HAP-1 (cell line): ENCODE measurements around the gene CALML4.
A peak's percentile ranks its signal among the peaks of the same experiment; 100 is the strongest.
"Not testable (repeated sequence)": the region's sequence is repeated elsewhere in the genome, so short reads cannot be mapped to it uniquely, and the experiment has no call there.

Source experiments
- DNase-seq, 2 experiments: peaks; one replicate each; pipeline ENCODE4 v3.0.0-alpha.2; 2016 to 2020; ENCODE audit warnings: low spot score in 2 of 2
- H3K27me3 ChIP-seq: fragments of 250-450 bp; sonication (Bioruptor Pico); 2 replicates; pipeline ENCODE4 v1.5.1; 2020; ENCODE audit warnings: low read depth, mild to moderate bottlenecking, moderate library complexity
- H3K36me3 ChIP-seq: fragments of 250-450 bp; sonication (Bioruptor Pico); replicated peaks from 2 replicates; pipeline ENCODE4 v1.5.1; 2020; ENCODE audit warnings: mild to moderate bottlenecking
- H3K4me1 ChIP-seq: fragments of 250-450 bp; sonication (Bioruptor Pico); 2 replicates; pipeline ENCODE4 v1.5.1; 2020; ENCODE audit warnings: mild to moderate bottlenecking
- H3K4me3 ChIP-seq: fragments of 250-450 bp; sonication (Bioruptor Pico); 2 replicates; pipeline ENCODE4 v1.5.1; 2020; ENCODE audit warnings: mild to moderate bottlenecking, moderate library complexity
- H3K9me3 ChIP-seq: fragments of 250-450 bp; sonication (Bioruptor Pico); 2 replicates; pipeline ENCODE4 v1.5.1; 2020; ENCODE audit warnings: mild to moderate bottlenecking, moderate library complexity
- in situ Hi-C: fragments of 300-500 bp; cut with MboI; formaldehyde crosslinking; loops from 3 replicates; pipeline ENCODE4 v1.14.3; 2020; ENCODE audit warnings: low sequenced_read_pairs, inconsistent platforms, mixed read lengths

Gene CALML4

DNA sequence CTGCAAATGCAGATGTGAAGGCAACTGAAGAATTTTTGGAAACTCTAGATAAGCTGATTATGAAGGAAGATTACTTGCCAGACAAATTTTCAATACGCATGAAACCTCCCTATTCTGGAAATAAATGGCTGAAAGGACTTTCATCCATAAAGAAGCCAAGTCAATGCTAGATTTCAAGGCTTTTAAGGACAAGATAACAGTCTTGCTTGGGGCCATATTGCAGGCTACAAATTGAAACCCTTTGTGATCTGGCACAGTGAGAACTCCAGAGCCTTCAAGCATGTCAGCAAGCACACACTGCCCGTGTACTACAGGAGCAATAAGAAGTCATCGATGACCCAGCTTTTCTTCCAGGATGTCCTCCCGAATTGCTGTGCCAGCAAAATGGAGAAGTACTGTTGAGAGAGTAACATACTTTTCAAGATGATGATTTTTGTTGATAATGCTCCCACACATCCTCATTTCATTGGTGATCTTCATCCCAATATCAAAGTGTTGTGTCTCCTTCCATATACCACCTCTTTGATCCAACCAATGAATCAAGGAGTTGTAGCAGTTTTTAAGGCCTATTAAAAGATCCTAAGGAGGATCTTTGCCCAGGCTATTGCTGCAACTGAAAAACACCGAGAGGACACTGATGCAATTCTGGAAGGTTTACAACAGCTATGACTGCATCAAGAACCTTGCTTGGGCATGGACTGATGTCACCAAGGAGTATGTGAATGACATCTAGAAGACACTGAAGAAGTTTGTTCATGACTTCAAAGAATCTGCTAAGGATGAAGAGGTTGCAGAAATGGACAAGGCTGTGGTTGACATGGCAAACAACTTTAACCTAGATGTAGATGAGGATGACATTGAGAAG, 20.3 kb downstream of the CALML4 start:
- Histone ChIP-seq H3K27me3 (no peaks in the 10 kb centered on the region), H3K36me3 (peaks cover 72% of the 10 kb centered on the region), H3K4me3 (no peak overlapping the region), H3K4me1 (no peaks in the 10 kb centered on the region), H3K9me3 (no peaks in the 10 kb centered on the region)
- DNase-seq: no peak
- in situ Hi-C loops: no loop called here

DNA sequence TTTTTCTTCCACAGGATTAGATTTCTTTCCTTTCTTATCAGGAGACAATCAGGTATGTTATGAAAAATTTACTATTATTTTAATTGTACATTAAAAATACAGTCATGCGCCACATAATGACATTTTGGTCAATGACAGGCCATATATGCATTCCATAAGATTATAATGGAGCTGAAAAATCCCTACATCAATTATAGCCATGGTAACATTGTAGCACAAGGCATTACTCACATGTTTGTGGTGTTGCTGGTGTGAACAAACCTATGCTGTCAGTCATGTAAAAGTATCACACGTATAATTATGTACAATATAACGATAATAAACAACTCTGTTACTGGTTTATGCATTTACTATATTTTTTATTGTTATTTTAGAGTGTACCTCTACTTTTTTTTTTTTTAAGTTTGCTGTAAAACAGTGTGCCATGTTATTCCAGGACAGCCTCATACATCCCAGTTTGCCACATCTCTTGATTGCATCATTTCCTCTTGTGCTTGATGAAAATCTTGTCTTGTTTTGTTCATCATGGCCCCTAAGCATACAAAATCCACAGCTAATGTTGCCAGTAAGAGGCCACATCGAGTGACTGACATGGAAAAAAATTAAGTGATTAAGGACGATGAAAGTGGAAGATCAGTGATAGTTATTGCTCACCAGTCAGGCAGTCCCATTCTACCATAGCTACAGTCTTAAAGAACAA, 21.4 kb downstream of the CALML4 start:
- H3K36me3 ChIP-seq: peaks cover 63% of the 10 kb centered on the region
- H3K4me1 ChIP-seq: peaks cover 4% of the 10 kb centered on the region; the same call in 1 of the 2 replicates
- H3K27me3 ChIP-seq: no peaks in the 10 kb centered on the region
- no peak overlapping the region for H3K4me3 ChIP-seq
- no peak for DNase-seq
- H3K9me3 ChIP-seq: no peaks in the 10 kb centered on the region
- in situ Hi-C loops: no loop called here

DNA sequence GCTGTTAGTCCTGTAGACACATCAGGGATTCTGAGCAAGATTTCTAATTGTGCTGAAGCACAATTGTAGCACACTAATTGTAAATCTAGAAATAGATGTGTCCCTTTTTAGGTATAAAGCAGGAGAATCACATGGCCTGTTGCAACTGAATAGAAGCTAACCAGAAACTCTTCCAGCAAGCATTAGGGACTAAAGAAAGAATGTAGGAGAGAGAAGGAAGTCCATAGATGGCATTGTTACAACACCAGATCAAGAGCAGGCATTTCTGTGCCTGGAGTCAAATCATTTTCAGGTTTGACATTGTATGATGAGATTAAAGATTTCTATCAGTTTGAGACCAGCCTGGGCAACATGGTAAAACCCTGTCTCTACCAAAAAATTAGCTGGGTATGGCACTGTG, 27.4 kb downstream of the CALML4 start:
- H3K9me3 ChIP-seq: no peaks in the 10 kb centered on the region
- H3K4me3 ChIP-seq: no peak overlapping the region
- H3K4me1 ChIP-seq: peaks cover 4% of the 10 kb centered on the region; the same call in 1 of the 2 replicates
- H3K36me3 ChIP-seq: peaks cover 32% of the 10 kb centered on the region
- in situ Hi-C loops: no loop called here
- no peak for DNase-seq
- H3K27me3 ChIP-seq: no peaks in the 10 kb centered on the region

GRCh38 chr15:68176601-68177000, 28.5 kb downstream of the CALML4 start:
- Histone ChIP-seq H3K4me3 (no peak overlapping the region), H3K27me3 (no peaks in the 10 kb centered on the region), H3K36me3 (peaks cover 27% of the 10 kb centered on the region), H3K9me3 (no peaks in the 10 kb centered on the region), H3K4me1 (peaks cover 4% of the 10 kb centered on the region; the same call in 1 of the 2 replicates)
- in situ Hi-C loops: no loop called here
- DNase-seq: no peak

GRCh38 chr15:68175526-68175925, 29.6 kb downstream of the CALML4 start:
- peaks cover 16% of the 10 kb centered on the region for H3K36me3 ChIP-seq

DNA sequence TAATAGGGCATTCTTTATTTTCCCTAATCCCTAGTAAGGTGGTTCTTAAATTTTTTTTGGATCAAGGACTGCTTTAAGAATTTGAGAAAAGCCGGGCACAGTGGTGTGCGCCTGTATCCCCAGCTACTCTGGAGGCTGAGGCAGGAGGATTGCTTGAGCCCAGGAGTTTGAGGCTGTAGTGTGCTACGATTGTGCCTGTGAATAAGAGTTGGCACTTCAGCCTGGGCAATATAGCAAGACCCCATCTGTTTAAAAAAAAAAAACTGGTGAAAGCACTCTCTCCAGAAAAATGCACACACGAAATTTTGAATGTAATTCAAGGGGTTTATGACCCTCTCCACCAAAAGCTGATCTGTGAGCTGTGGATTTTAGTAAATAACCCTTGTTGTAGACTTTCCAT, 32.0 kb downstream of the CALML4 start:
- no peak for DNase-seq
- in situ Hi-C loops: no loop called here
- Histone ChIP-seq H3K36me3 (peaks cover 23% of the 10 kb centered on the region), H3K4me3 (no peak overlapping the region), H3K9me3 (no peaks in the 10 kb centered on the region), H3K4me1 (no peaks in the 10 kb centered on the region), H3K27me3 (no peaks in the 10 kb centered on the region)

More at GRCh38 chr15:68175526-68175925, 29.6 kb downstream of the CALML4 start:
- Histone ChIP-seq H3K27me3 (no peaks in the 10 kb centered on the region), H3K4me3 (no peak overlapping the region), H3K9me3 (no peaks in the 10 kb centered on the region), H3K4me1 (peaks cover 4% of the 10 kb centered on the region; the same call in 1 of the 2 replicates)
- in situ Hi-C loops: no loop called here
- no peak for DNase-seq

DNA sequence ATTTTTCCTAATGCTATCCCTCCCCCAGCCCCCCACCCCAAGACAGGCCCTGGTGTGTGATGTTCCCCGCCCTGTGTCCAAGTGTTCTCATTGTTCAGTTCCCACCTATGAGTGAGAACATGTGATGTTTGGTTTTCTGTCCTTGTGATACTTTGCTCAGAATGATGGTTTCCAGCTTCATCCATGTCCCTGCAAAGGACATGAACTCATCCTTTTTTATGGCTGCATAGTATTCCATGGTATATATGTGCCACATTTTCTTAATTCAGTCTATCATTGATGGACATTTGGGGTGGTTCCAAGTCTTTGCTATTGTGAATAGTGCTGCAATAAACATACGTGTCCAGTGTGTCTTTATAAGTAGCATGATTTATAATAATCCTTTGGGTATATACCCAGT, 33.1 kb downstream of the CALML4 start:
- H3K4me1 ChIP-seq, DNase-seq, H3K4me3 ChIP-seq, H3K27me3 ChIP-seq, H3K9me3 ChIP-seq, in situ Hi-C loops: not testable (repeated sequence)
- peaks cover 19% of the 10 kb centered on the region for H3K36me3 ChIP-seq

DNA sequence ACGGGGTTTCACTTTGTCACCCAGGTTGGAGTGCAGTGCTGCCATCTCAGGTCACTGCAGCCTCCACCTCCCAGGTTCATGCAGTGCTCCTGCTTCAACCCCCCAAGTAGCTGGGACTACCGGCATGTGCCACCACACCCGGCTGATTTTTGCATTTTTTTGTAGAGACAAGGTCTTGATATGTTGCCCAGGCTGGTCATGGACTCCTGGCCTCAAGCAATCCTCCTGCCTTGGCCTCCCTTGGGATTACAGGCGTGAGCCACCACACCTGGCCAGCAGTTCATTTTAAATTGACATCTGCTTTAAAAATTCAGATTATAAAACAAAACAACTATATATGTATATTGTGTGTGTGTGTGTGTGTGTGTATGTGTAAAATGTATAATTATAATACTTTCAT, 38.3 kb downstream of the CALML4 start:
- in situ Hi-C loops: no loop called here
- no peak for DNase-seq

GRCh38 chr15:68163191-68163590, 41.9 kb downstream of the CALML4 start:
- Histone ChIP-seq H3K27me3 (no peaks in the 10 kb centered on the region), H3K9me3 (no peaks in the 10 kb centered on the region), H3K36me3 (peaks cover 22% of the 10 kb centered on the region), H3K4me3 (no peak overlapping the region), H3K4me1 (peaks cover 5% of the 10 kb centered on the region)
- in situ Hi-C loops: loop anchor here (5.0 kb wide), 1 partner anchor 301 kb away; no protein-coding TSS in a partner anchor
- no peak for DNase-seq

More for the DNA sequence above, 38.3 kb downstream of the CALML4 start:
- Histone ChIP-seq H3K4me1 (no peaks in the 10 kb centered on the region), H3K27me3 (no peaks in the 10 kb centered on the region), H3K36me3 (peaks cover 15% of the 10 kb centered on the region), H3K4me3 (no peak overlapping the region), H3K9me3 (no peaks in the 10 kb centered on the region)

- peaks cover 20% of the 10 kb centered on the region for H3K4me1 ChIP-seq
- in situ Hi-C loops: no loop called here
- H3K36me3 ChIP-seq: peaks cover 29% of the 10 kb centered on the region
These were observed 47.0 kb downstream of the CALML4 start for GRCh38 chr15:68158046-68158628.

DNA sequence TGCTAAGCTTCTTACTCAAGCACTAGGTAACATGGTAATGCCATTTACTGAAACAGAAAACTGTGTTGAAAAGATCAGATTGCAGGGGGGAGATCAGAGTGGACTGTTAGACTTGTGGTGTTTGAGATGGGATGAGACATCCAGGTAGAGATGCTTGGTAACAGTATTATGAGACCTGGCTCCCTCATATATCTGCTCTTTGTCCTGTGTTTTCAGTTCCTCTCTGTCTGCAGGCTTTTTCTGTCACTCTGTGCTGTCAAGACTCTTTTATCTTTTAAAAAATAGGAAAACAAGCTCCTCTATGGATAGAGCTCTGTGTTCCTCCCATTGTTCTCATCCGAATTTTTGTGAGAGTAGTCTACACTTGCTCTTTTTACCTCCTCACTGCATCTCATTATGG, 48.1 kb downstream of the CALML4 start:
- Histone ChIP-seq H3K4me3 (no peak overlapping the region), H3K4me1 (peaks cover 20% of the 10 kb centered on the region), H3K9me3 (no peaks in the 10 kb centered on the region), H3K36me3 (peaks cover 29% of the 10 kb centered on the region), H3K27me3 (no peaks in the 10 kb centered on the region)
- in situ Hi-C loops: no loop called here
- no peak for DNase-seq

More at GRCh38 chr15:68158046-68158628, 47.0 kb downstream of the CALML4 start:
- H3K27me3 ChIP-seq: no peaks in the 10 kb centered on the region
- peak; percentile 50 to 78 for DNase-seq
- H3K9me3 ChIP-seq: no peaks in the 10 kb centered on the region
- H3K4me3 ChIP-seq: no peak overlapping the region

DNA sequence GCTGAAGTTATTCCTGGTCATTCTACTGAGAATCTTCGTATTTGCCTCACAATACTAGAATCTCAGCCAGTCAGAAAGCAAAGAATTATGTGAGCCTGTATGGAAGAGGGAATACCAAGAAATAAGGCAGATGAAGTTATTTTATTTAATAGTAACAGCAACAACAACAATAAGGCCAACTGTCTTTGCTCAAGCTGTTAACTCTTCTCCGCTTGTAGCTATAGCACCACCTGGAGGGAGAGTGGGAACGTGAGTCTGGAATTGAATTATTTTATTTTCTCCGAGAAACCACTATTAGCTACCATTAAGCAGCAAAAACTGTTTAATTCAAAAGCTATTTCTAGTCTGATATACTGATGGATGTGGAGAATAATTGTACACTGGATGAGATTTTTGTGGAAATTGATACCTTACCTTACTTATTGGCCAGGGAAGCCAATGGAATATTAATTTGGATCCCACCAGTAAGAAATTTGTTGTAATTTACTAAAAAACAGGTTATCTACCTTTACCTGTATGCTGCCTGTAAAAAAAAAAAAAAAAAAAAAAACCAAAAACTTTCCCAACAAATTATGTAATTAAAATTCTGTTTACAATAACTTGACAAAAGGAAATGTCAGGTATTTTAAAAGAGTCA, 50.1 kb downstream of the CALML4 start:
- no peaks in the 10 kb centered on the region for H3K27me3 ChIP-seq
- in situ Hi-C loops: no loop called here
- peaks cover 20% of the 10 kb centered on the region for H3K4me1 ChIP-seq
- no peak overlapping the region for H3K4me3 ChIP-seq
- DNase-seq: peak; percentile 74 to 88
- H3K9me3 ChIP-seq: no peaks in the 10 kb centered on the region
- peaks cover 25% of the 10 kb centered on the region for H3K36me3 ChIP-seq

DNA sequence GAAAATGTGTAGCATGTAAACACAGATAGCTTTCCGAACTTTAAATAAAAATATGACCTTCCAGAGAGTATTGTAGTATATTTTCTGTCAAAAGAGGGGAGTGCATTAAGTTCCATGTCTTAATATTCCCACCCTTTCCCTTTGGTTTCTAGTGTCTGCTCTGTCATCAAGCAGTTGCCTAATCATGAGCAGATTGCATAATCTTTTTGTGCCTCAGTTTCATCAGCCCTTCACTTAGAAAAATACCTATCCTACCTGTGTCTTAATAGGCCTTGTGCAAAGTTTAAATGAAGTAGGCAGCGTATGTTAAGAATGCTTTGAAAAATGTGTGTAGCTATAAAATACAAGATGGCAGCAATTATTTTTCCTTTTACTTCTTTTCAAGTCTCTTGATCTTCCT, 52.8 kb downstream of the CALML4 start:
- no peaks in the 10 kb centered on the region for H3K9me3 ChIP-seq
- in situ Hi-C loops: no loop called here
- no peaks in the 10 kb centered on the region for H3K27me3 ChIP-seq
- H3K4me3 ChIP-seq: no peak overlapping the region
- H3K36me3 ChIP-seq: peaks cover 14% of the 10 kb centered on the region
- peaks cover 7% of the 10 kb centered on the region for H3K4me1 ChIP-seq
- no peak for DNase-seq
